Stimulated activated CD8-positive, alpha-beta memory T cell treated with anti-CD3 and anti-CD28 coated beads, Interleukin-2, amount 100 ng/mL, for 1 hour (primary cell): Measurements from ENCODE around the gene MAPK14.
"Not testable (repeated sequence)": the region's sequence is repeated elsewhere in the genome, so short reads cannot be mapped to it uniquely, and the experiment has no call there.

ENCODE experiments used
- DNase-seq, 2 donors: peaks; one replicate each; pipeline ENCODE4 v3.0.0-alpha.2; 2020; ENCODE audit warnings: low read depth in 2 of 2

The MAPK14 gene

GRCh38 chr6:36121787-36122494 is 94.3 kb downstream of the MAPK14 start:
- no peak for DNase-seq

GRCh38 chr6:36122495-36123269 is 95.1 kb downstream of the MAPK14 start:
- DNase-seq = no peak

GRCh38 chr6:36123270-36124139 is 95.9 kb downstream of the MAPK14 start:
- peak; percentile 66 to 77 for DNase-seq

GRCh38 chr6:36124346-36124745 is 96.7 kb downstream of the MAPK14 start:
- not testable (repeated sequence) for DNase-seq

- DNase-seq = no peak
These were observed 97.3 kb downstream of the MAPK14 start for GRCh38 chr6:36124881-36125280.

- DNase-seq = no peak
These were observed 98.0 kb downstream of the MAPK14 start for GRCh38 chr6:36125575-36125974.

GRCh38 chr6:36126121-36126520 is 98.5 kb downstream of the MAPK14 start:
- no peak for DNase-seq

- no peak for DNase-seq
These were observed 99.2 kb downstream of the MAPK14 start for GRCh38 chr6:36126553-36127458.

GRCh38 chr6:36127462-36128016 is 99.9 kb downstream of the MAPK14 start:
- no peak for DNase-seq

- no peak for DNase-seq
These were observed 100.5 kb downstream of the MAPK14 start for GRCh38 chr6:36128073-36128472.

GRCh38 chr6:36128793-36129192 is 101.2 kb downstream of the MAPK14 start:
- DNase-seq = no peak

GRCh38 chr6:36129334-36129733 is 101.7 kb downstream of the MAPK14 start:
- not testable (repeated sequence) for DNase-seq

- DNase-seq = no peak
These were observed 102.5 kb downstream of the MAPK14 start, which contains the start of gene MAPK13 for GRCh38 chr6:36129941-36130666. Gene MAPK13 (plus strand): TSS chr6:36130513. CDS start chr6:36130583, 70 bp downstream.

GRCh38 chr6:36130667-36131510 is 103.3 kb downstream of the MAPK14 start:
- no peak for DNase-seq

- DNase-seq = no peak
These were observed 104.1 kb downstream of the MAPK14 start for GRCh38 chr6:36131511-36132245.

- no peak for DNase-seq
These were observed 104.8 kb downstream of the MAPK14 start for GRCh38 chr6:36132246-36132895.

- no peak for DNase-seq
These were observed 105.5 kb downstream of the MAPK14 start for GRCh38 chr6:36133148-36133547.

- no peak for DNase-seq
These were observed 106.3 kb downstream of the MAPK14 start for GRCh38 chr6:36133912-36134311.
